PC-3 (cell line): ENCODE measurements around the gene SLC25A28. TPM values are rescaled to one million over a fixed set of nuclear protein-coding genes. Genes with fewer than 3 reads are reported as not detected.

Experiments used
- ATAC-seq: fragments of 200-7000 bp; cut with Tn5 transposase; 2 replicates; pipeline ENCODE4 v1.9.1; 2020; ENCODE audit warnings: mild to moderate bottlenecking, moderate library complexity
- BruUV-seq: library from RNA; stranded (reverse); fragments of 400-500 nt; replicated peaks from 2 replicates; lab custom pipeline; 2021; lab: Mats Ljungman, UMichigan
- CTCF ChIA-PET: fragments of 300-600 bp; sonication (Branson Sonifier 250); formaldehyde crosslinking; loops from one replicate; lab custom pipeline; 2022; ENCODE audit warnings: antibody characterized with exemption; lab: Charles Lee
- POLR2A ChIA-PET: fragments of 300-600 bp; sonication (Branson Sonifier 250); formaldehyde crosslinking; loops from one replicate; lab custom pipeline; 2022; ENCODE audit warnings: antibody characterized with exemption; ENCODE audit not compliant: unreplicated experiment; lab: Charles Lee
- DNase-seq: peaks from one replicate; pipeline ENCODE4 v3.0.0-alpha.2; 2015
- H2AFZ ChIP-seq: fragments of 300-600 bp; sonication (generic); 2 replicates; pipeline ENCODE4 v1.6.0; 2016; ENCODE audit warnings: antibody characterized with exemption, low read length
- H3F3A ChIP-seq: fragments of 300-600 bp; sonication (generic); one replicate; pipeline ENCODE4 v1.6.0; 2017; ENCODE audit warnings: antibody characterized with exemption, low read length, control low read depth, mild to moderate bottlenecking; ENCODE audit not compliant: unreplicated experiment
- H3K27ac ChIP-seq: fragments of 300-600 bp; sonication (generic); 2 replicates; pipeline ENCODE4 v1.5.1; 2016; ENCODE audit warnings: mild to moderate bottlenecking, low read length
- H3K27me3 ChIP-seq: fragments of 300-600 bp; sonication (generic); 2 replicates; pipeline ENCODE4 v1.6.1; 2016; ENCODE audit warnings: low read length, mixed read lengths
- H3K36me3 ChIP-seq: fragments of 300-600 bp; sonication (generic); 2 replicates; pipeline ENCODE4 v1.6.1; 2016; ENCODE audit warnings: low read depth, mixed run types, low read length, mixed read lengths
- H3K4me1 ChIP-seq: fragments of 300-600 bp; sonication (generic); 2 replicates; pipeline ENCODE4 v1.5.1; 2016; ENCODE audit warnings: low read length; ENCODE audit not compliant: insufficient read depth
- H3K4me2 ChIP-seq: fragments of 300-600 bp; sonication (generic); 2 replicates; pipeline ENCODE4 v1.6.0; 2016; ENCODE audit warnings: low read length
- H3K4me3 ChIP-seq: fragments of 300-600 bp; sonication (generic); 2 replicates; pipeline ENCODE4 v1.5.1; 2016; ENCODE audit warnings: mild to moderate bottlenecking, low read length, mixed read lengths
- H3K79me2 ChIP-seq: fragments of 300-600 bp; sonication (generic); 2 replicates; pipeline ENCODE4 v1.6.1; 2017; ENCODE audit warnings: low read length, mixed read lengths
- H3K9ac ChIP-seq: fragments of 300-600 bp; sonication (generic); 2 replicates; pipeline ENCODE4 v1.6.0; 2016; ENCODE audit warnings: mild to moderate bottlenecking, low read length
- H3K9me2 ChIP-seq: fragments of 300-600 bp; sonication (generic); replicated peaks from 2 replicates; pipeline ENCODE4 v1.6.1; 2016; ENCODE audit warnings: mixed run types, low read length, mixed read lengths
- H3K9me3 ChIP-seq: fragments of 300-600 bp; sonication (generic); 2 replicates; pipeline ENCODE4 v1.6.1; 2016; ENCODE audit warnings: low read length, mixed read lengths
- H4K20me1 ChIP-seq: fragments of 300-600 bp; sonication (generic); 2 replicates; pipeline ENCODE4 v1.6.1; 2016; ENCODE audit warnings: low read length, mixed read lengths
- CTCF ChIP-seq: fragments of 300-600 bp; sonication (generic); conservative IDR thresholded peaks from 2 replicates; pipeline ENCODE4 v1.5.1; 2017; ENCODE audit warnings: antibody characterized with exemption, low read depth, mild to moderate bottlenecking, low read length
- EZH2 ChIP-seq: fragments of 300-600 bp; sonication (generic); IDR thresholded peaks from one replicate; pipeline ENCODE4 v1.6.1; 2017; ENCODE audit warnings: antibody characterized with exemption, mild to moderate bottlenecking, low read length; ENCODE audit not compliant: unreplicated experiment
- EZH2phosphoT487 ChIP-seq: fragments of 300-600 bp; sonication (generic); IDR thresholded peaks from 2 replicates; pipeline ENCODE4 v1.6.1; 2018; ENCODE audit warnings: mild to moderate bottlenecking, antibody characterized with exemption, low read length, borderline replicate concordance
- intact Hi-C: fragments of 100-400 bp; cut with micrococcal nuclease; formaldehyde crosslinking; loops from 2 replicates; pipeline ENCODE4 v1.9.0; 2023
- total RNA-seq: library from RNA; depleted of rRNA; stranded (reverse); fragments of >200 nt; gene quantifications from 2 replicates; pipeline ENCODE4 v1.2.3, GENCODE V29; 2014

The SLC25A28 gene
- total RNA-seq, 1 experiment from 2014 or later = 14.2 TPM

GRCh38 chr10:99647601-99648151 is 27.4 kb upstream of the SLC25A28 start:
- ChIA-PET POLR2A (no interaction called here), CTCF (no interaction called here)
- Histone ChIP-seq H3K4me2 (no peak overlapping the region), H3K36me3 (no peaks in the 10 kb centered on the region), H3F3A (no peaks in the 10 kb centered on the region), H3K9ac (no peak overlapping the region), H3K27ac (no peak overlapping the region), H3K27me3 (no peaks in the 10 kb centered on the region), H3K4me1 (peaks cover 5% of the 10 kb centered on the region), H3K4me3 (no peak overlapping the region), H3K9me2 (no peaks in the 10 kb centered on the region), H3K9me3 (no peaks in the 10 kb centered on the region), H3K79me2 (no peaks in the 10 kb centered on the region), H2AFZ (no peak overlapping the region), H4K20me1 (no peaks in the 10 kb centered on the region)
- ATAC-seq = no peak
- TF ChIP-seq CTCF (no peak), EZH2phosphoT487 (no peak), EZH2 (no peak)
- BruUV-seq = no TSS peak
- no peak for DNase-seq
- intact Hi-C loops = no loop called here

- no peaks in the 10 kb centered on the region for H3K4me1 ChIP-seq
- no peaks in the 10 kb centered on the region for H3K9me3 ChIP-seq
- BruUV-seq = no TSS peak
- H3K4me2 ChIP-seq = no peak overlapping the region
- H3K27ac ChIP-seq = no peak overlapping the region
- no peaks in the 10 kb centered on the region for H3K27me3 ChIP-seq
- no peaks in the 10 kb centered on the region for H3F3A ChIP-seq
- H2AFZ ChIP-seq = no peak overlapping the region
- no peak overlapping the region for H3K9ac ChIP-seq
- no peaks in the 10 kb centered on the region for H4K20me1 ChIP-seq
- H3K9me2 ChIP-seq = no peaks in the 10 kb centered on the region
- H3K36me3 ChIP-seq = no peaks in the 10 kb centered on the region
- no peaks in the 10 kb centered on the region for H3K79me2 ChIP-seq
- H3K4me3 ChIP-seq = no peak overlapping the region
- intact Hi-C loops = no loop called here
- no peak for TF ChIP-seq CTCF
- no peak for TF ChIP-seq EZH2phosphoT487
- no peak for TF ChIP-seq EZH2
- no peak for ATAC-seq
- ChIA-PET POLR2A (no interaction called here), CTCF (no interaction called here)
- DNase-seq = no peak
Measured at GRCh38 chr10:99633832-99634231, 13.6 kb upstream of the SLC25A28 start.

GRCh38 chr10:99631496-99631895 is 11.3 kb upstream of the SLC25A28 start:
- Histone ChIP-seq H3K27me3 (no peaks in the 10 kb centered on the region), H3K9me3 (no peaks in the 10 kb centered on the region), H3K9ac (no peak overlapping the region), H3K36me3 (no peaks in the 10 kb centered on the region), H3K4me3 (no peak overlapping the region), H3K79me2 (no peaks in the 10 kb centered on the region), H3K27ac (no peak overlapping the region), H3K4me2 (no peak overlapping the region), H3K4me1 (no peaks in the 10 kb centered on the region), H4K20me1 (no peaks in the 10 kb centered on the region), H3K9me2 (no peaks in the 10 kb centered on the region), H2AFZ (no peak overlapping the region), H3F3A (no peaks in the 10 kb centered on the region)
- BruUV-seq = no TSS peak
- ATAC-seq = no peak
- ChIA-PET POLR2A (no interaction called here), CTCF (interaction anchor here (0.6 to 1.6 kb wide), 4 partner anchors 10 to 80 kb away, joined by 3 read pairs; no protein-coding TSS in a partner anchor)
- DNase-seq = no peak
- TF ChIP-seq EZH2 (no peak), CTCF (no peak)
- intact Hi-C loops = no loop called here
